ENCODE measurements around the gene PPARG.

The PPARG gene

GRCh38 chr3:12440927-12441714 lies 152.3 kb downstream of the PPARG start:
- no peaks in the 10 kb centered on the region for H3K36me3 ChIP-seq (replicated peaks; ENCODE audit: insufficient read depth, low read length)
- H3F3A ChIP-seq (ENCODE audit: insufficient read depth, low read length) = no peaks in the 10 kb centered on the region
- TF ChIP-seq EZH2 (optimal IDR thresholded peaks at IDR 0.05; ENCODE audit: low read depth, low read length) (no peak), EZH2phosphoT487 (IDR thresholded peaks at IDR 0.05; ENCODE audit: low read length) (no peak), CTCF (IDR thresholded peaks at IDR 0.05; ENCODE audit: low read length) (no peak)
- no peak overlapping the region for H3K9ac ChIP-seq (ENCODE audit: low read length)
- no peaks in the 10 kb centered on the region for H3K79me2 ChIP-seq (ENCODE audit: low read length)
- H3K27me3 ChIP-seq (replicated peaks; ENCODE audit: insufficient read depth, low read length) = peaks cover 27% of the 10 kb centered on the region
- no peak for DNase-seq
- H3K4me2 ChIP-seq (ENCODE audit: low read depth, low read length) = no peak overlapping the region
- H3K9me2 ChIP-seq (replicated peaks; ENCODE audit: insufficient read depth, low read length) = no peaks in the 10 kb centered on the region
- H3K9me3 ChIP-seq (replicated peaks; ENCODE audit: insufficient read depth, low read length) = no peaks in the 10 kb centered on the region
- no peak overlapping the region for H3K4me3 ChIP-seq (ENCODE audit: low read length)
- no peaks in the 10 kb centered on the region for H3K4me1 ChIP-seq (ENCODE audit: low read length)
- H2AFZ ChIP-seq (ENCODE audit: low read length) = no peak overlapping the region
- H4K20me1 ChIP-seq (ENCODE audit: insufficient read depth, low read length) = no peaks in the 10 kb centered on the region
- H3K27ac ChIP-seq (ENCODE audit: low read length) = no peak overlapping the region

GRCh38 chr3:12442654-12443501 lies 154.0 kb downstream of the PPARG start:
- no peak overlapping the region for H2AFZ ChIP-seq (ENCODE audit: low read length)
- no peak overlapping the region for H3K9ac ChIP-seq (ENCODE audit: low read length)
- H3K79me2 ChIP-seq (ENCODE audit: low read length) = no peaks in the 10 kb centered on the region
- no peak for TF ChIP-seq EZH2phosphoT487 (IDR thresholded peaks at IDR 0.05; ENCODE audit: low read length)
- TF ChIP-seq EZH2 (optimal IDR thresholded peaks at IDR 0.05; ENCODE audit: low read depth, low read length) = no peak
- no peak for TF ChIP-seq CTCF (IDR thresholded peaks at IDR 0.05; ENCODE audit: low read length)
- no peaks in the 10 kb centered on the region for H4K20me1 ChIP-seq (ENCODE audit: insufficient read depth, low read length)
- no peaks in the 10 kb centered on the region for H3K36me3 ChIP-seq (replicated peaks; ENCODE audit: insufficient read depth, low read length)
- no peaks in the 10 kb centered on the region for H3F3A ChIP-seq (ENCODE audit: insufficient read depth, low read length)
- peaks cover 22% of the 10 kb centered on the region for H3K27me3 ChIP-seq (replicated peaks; ENCODE audit: insufficient read depth, low read length)
- H3K9me2 ChIP-seq (replicated peaks; ENCODE audit: insufficient read depth, low read length) = no peaks in the 10 kb centered on the region
- no peak for DNase-seq
- no peaks in the 10 kb centered on the region for H3K9me3 ChIP-seq (replicated peaks; ENCODE audit: insufficient read depth, low read length)
- no peaks in the 10 kb centered on the region for H3K4me1 ChIP-seq (ENCODE audit: low read length)
- H3K4me2 ChIP-seq (ENCODE audit: low read depth, low read length) = no peak overlapping the region
- H3K4me3 ChIP-seq (ENCODE audit: low read length) = no peak overlapping the region
- H3K27ac ChIP-seq (ENCODE audit: low read length) = no peak overlapping the region

GRCh38 chr3:12443781-12444522 lies 155.1 kb downstream of the PPARG start:
- Histone ChIP-seq H3K36me3 (replicated peaks; ENCODE audit: insufficient read depth, low read length) (no peaks in the 10 kb centered on the region), H3F3A (ENCODE audit: insufficient read depth, low read length) (no peaks in the 10 kb centered on the region), H2AFZ (ENCODE audit: low read length) (no peak overlapping the region), H3K4me2 (ENCODE audit: low read depth, low read length) (no peak overlapping the region), H3K4me1 (ENCODE audit: low read length) (no peaks in the 10 kb centered on the region), H3K9ac (ENCODE audit: low read length) (no peak overlapping the region), H3K79me2 (ENCODE audit: low read length) (no peaks in the 10 kb centered on the region), H3K27ac (ENCODE audit: low read length) (no peak overlapping the region), H3K4me3 (ENCODE audit: low read length) (no peak overlapping the region), H3K9me3 (replicated peaks; ENCODE audit: insufficient read depth, low read length) (no peaks in the 10 kb centered on the region), H4K20me1 (ENCODE audit: insufficient read depth, low read length) (no peaks in the 10 kb centered on the region), H3K27me3 (replicated peaks; ENCODE audit: insufficient read depth, low read length) (peaks cover 22% of the 10 kb centered on the region), H3K9me2 (replicated peaks; ENCODE audit: insufficient read depth, low read length) (no peaks in the 10 kb centered on the region)
- TF ChIP-seq EZH2phosphoT487 (IDR thresholded peaks at IDR 0.05; ENCODE audit: low read length) = no peak
- no peak for TF ChIP-seq EZH2 (optimal IDR thresholded peaks at IDR 0.05; ENCODE audit: low read depth, low read length)
- TF ChIP-seq CTCF (IDR thresholded peaks at IDR 0.05; ENCODE audit: low read length) = no peak
- no peak for DNase-seq

Measured in MM.1S (cell line).